ENCODE data around the gene CHID1.
A peak's percentile ranks its signal among the peaks of the same experiment; 100 is the strongest.

Gene CHID1

GRCh38 chr11:828506-829175 is 82.0 kb downstream of the CHID1 start:
- no peak for TF ChIP-seq RAD21 (IDR thresholded peaks at IDR 0.05; ENCODE audit: low read depth)
- no peak for TF ChIP-seq EGR1 (IDR thresholded peaks at IDR 0.05)
- no peak for TF ChIP-seq ZBTB7A (IDR thresholded peaks at IDR 0.05; ENCODE audit: low read depth)
- TF ChIP-seq YY1 (IDR thresholded peaks at IDR 0.05; ENCODE audit: low read depth) = no peak
- no peak for TF ChIP-seq MAX (IDR thresholded peaks at IDR 0.05)
- no peak for TF ChIP-seq CEBPB (IDR thresholded peaks at IDR 0.05)
- TF ChIP-seq TAF1 (IDR thresholded peaks at IDR 0.05; ENCODE audit: low read depth) = no peak
- no peak for TF ChIP-seq TCF12 (IDR thresholded peaks at IDR 0.05; ENCODE audit: low read depth)
- TF ChIP-seq EP300 (IDR thresholded peaks at IDR 0.05; ENCODE audit: borderline replicate concordance) = no peak

GRCh38 chr11:827897-828192 is 82.8 kb downstream of the CHID1 start, which contains the start of gene CRACR2B:
TSS of gene CRACR2B (plus strand) at chr11:827919. CDS start at chr11:828608, 689 bp downstream.
- TF ChIP-seq NFIC (IDR thresholded peaks at IDR 0.05) = no peak
- no peak for TF ChIP-seq FOXM1 (IDR thresholded peaks at IDR 0.05; ENCODE audit: borderline replicate concordance, low read depth)
- TF ChIP-seq TAF1 (IDR thresholded peaks at IDR 0.05; ENCODE audit: low read depth) = no peak
- no peak for TF ChIP-seq MAX (IDR thresholded peaks at IDR 0.05)
- no peak for TF ChIP-seq TCF12 (IDR thresholded peaks at IDR 0.05; ENCODE audit: low read depth)
- no peak for TF ChIP-seq EP300 (IDR thresholded peaks at IDR 0.05; ENCODE audit: borderline replicate concordance)
- TF ChIP-seq TEAD4 (IDR thresholded peaks at IDR 0.05) = no peak
- TF ChIP-seq REST (IDR thresholded peaks at IDR 0.05; ENCODE audit: low read depth) = no peak
- no peak for TF ChIP-seq CREB1 (IDR thresholded peaks at IDR 0.05; ENCODE audit: low read depth)
- TF ChIP-seq ZBTB7A (IDR thresholded peaks at IDR 0.05; ENCODE audit: low read depth) = no peak
- no peak for TF ChIP-seq CEBPB (IDR thresholded peaks at IDR 0.05)
- no peak for TF ChIP-seq YY1 (IDR thresholded peaks at IDR 0.05; ENCODE audit: low read depth)
- no peak for TF ChIP-seq USF1 (IDR thresholded peaks at IDR 0.05)
- no peak for TF ChIP-seq EGR1 (IDR thresholded peaks at IDR 0.05)
- no peak for TF ChIP-seq RAD21 (IDR thresholded peaks at IDR 0.05; ENCODE audit: low read depth)

- TF ChIP-seq MAX (IDR thresholded peaks at IDR 0.05) (peak; percentile 77), TCF12 (IDR thresholded peaks at IDR 0.05; ENCODE audit: low read depth) (0 out of 2 replicates have a peak, but pooled peaks have one; percentile 13), EGR1 (IDR thresholded peaks at IDR 0.05) (no peak), USF1 (IDR thresholded peaks at IDR 0.05) (no peak), TAF1 (IDR thresholded peaks at IDR 0.05; ENCODE audit: low read depth) (peak; percentile 30; the same call in 1 of the 2 replicates), CEBPB (IDR thresholded peaks at IDR 0.05) (no peak), ZBTB7A (IDR thresholded peaks at IDR 0.05; ENCODE audit: low read depth) (peak; percentile 96), EP300 (IDR thresholded peaks at IDR 0.05; ENCODE audit: borderline replicate concordance) (no peak), CREB1 (IDR thresholded peaks at IDR 0.05; ENCODE audit: low read depth) (no peak), RAD21 (IDR thresholded peaks at IDR 0.05; ENCODE audit: low read depth) (no peak), NFIC (IDR thresholded peaks at IDR 0.05) (no peak), REST (IDR thresholded peaks at IDR 0.05; ENCODE audit: low read depth) (no peak), FOXM1 (IDR thresholded peaks at IDR 0.05; ENCODE audit: borderline replicate concordance, low read depth) (no peak), YY1 (IDR thresholded peaks at IDR 0.05; ENCODE audit: low read depth) (peak; percentile 43; the same call in 1 of the 2 replicates), TEAD4 (IDR thresholded peaks at IDR 0.05) (no peak)
Measured at GRCh38 chr11:827146-827896, 83.3 kb downstream of the CHID1 start.

- TF ChIP-seq TCF12 (IDR thresholded peaks at IDR 0.05; ENCODE audit: low read depth) (no peak), NFIC (IDR thresholded peaks at IDR 0.05) (no peak), YY1 (IDR thresholded peaks at IDR 0.05; ENCODE audit: low read depth) (no peak), ZBTB7A (IDR thresholded peaks at IDR 0.05; ENCODE audit: low read depth) (no peak)
Measured at GRCh38 chr11:826836-827145, 83.8 kb downstream of the CHID1 start.

- no peak for TF ChIP-seq CREB1 (IDR thresholded peaks at IDR 0.05; ENCODE audit: low read depth)
Measured at GRCh38 chr11:826227-826621, 84.4 kb downstream of the CHID1 start.
